A673 (cell line): ENCODE results near the gene EXOC3L1. TPM values are rescaled to one million over a fixed set of nuclear protein-coding genes. Genes with fewer than 3 reads are reported as not detected.

ENCODE experiments used
- BruUV-seq: library from RNA; stranded (reverse); fragments of 400-500 nt; replicated peaks from 2 replicates; lab custom pipeline; 2021; lab: Mats Ljungman, UMichigan
- CTCF ChIA-PET: fragments of 300-600 bp; sonication (Branson Sonifier 250); formaldehyde crosslinking; loops from one replicate; lab custom pipeline; 2022; ENCODE audit warnings: antibody characterized with exemption; lab: Charles Lee
- POLR2A ChIA-PET: fragments of 300-600 bp; sonication (Branson Sonifier 250); formaldehyde crosslinking; loops from one replicate; lab custom pipeline; 2022; ENCODE audit warnings: antibody characterized with exemption; ENCODE audit not compliant: low non-redundant PET; lab: Charles Lee
- DNase-seq: peaks from one replicate; pipeline ENCODE4 v3.0.0-alpha.2; 2015; ENCODE audit warnings: low spot score
- H3K27ac ChIP-seq: fragments of 200-600 bp; sonication (generic); 2 replicates; pipeline ENCODE4 v1.5.1; 2016; ENCODE audit warnings: mixed run types, low read depth, mild to moderate bottlenecking, mixed read lengths, antibody characterized with exemption, low read length; ENCODE audit not compliant: poor library complexity, severe bottlenecking
- H3K27me3 ChIP-seq: fragments of 200-600 bp; sonication (generic); replicated peaks from 2 replicates; pipeline ENCODE4 v1.6.1; 2017; ENCODE audit warnings: mixed run types, low read depth, mild to moderate bottlenecking, mixed read lengths, antibody characterized with exemption, low read length; ENCODE audit not compliant: insufficient read depth, poor library complexity
- H3K36me3 ChIP-seq: fragments of 200-600 bp; sonication (generic); 2 replicates; pipeline ENCODE4 v1.6.1; 2016; ENCODE audit warnings: mixed run types, mild to moderate bottlenecking, mixed read lengths, antibody characterized with exemption, low read length; ENCODE audit not compliant: insufficient read depth, poor library complexity, severe bottlenecking
- H3K4me1 ChIP-seq: fragments of 200-600 bp; sonication (generic); 2 replicates; pipeline ENCODE4 v1.6.1; 2017; ENCODE audit warnings: mixed run types, mild to moderate bottlenecking, mixed read lengths, antibody characterized with exemption, low read length; ENCODE audit not compliant: insufficient read depth, poor library complexity, severe bottlenecking
- H3K4me3 ChIP-seq: fragments of 200-600 bp; sonication (generic); 2 replicates; pipeline ENCODE4 v1.5.1; 2016; ENCODE audit warnings: low read depth, mixed run types, mild to moderate bottlenecking, mixed read lengths, low read length; ENCODE audit not compliant: poor library complexity, severe bottlenecking
- H3K9me3 ChIP-seq: fragments of 200-600 bp; sonication (generic); 2 replicates; pipeline ENCODE4 v1.6.1; 2016; ENCODE audit warnings: mixed run types, low read depth, mild to moderate bottlenecking, mixed read lengths, antibody characterized with exemption, low read length; ENCODE audit not compliant: poor library complexity, severe bottlenecking
- EZH2 ChIP-seq: fragments of 200-600 bp; sonication (generic); IDR thresholded peaks from 2 replicates; pipeline ENCODE4 v1.6.1; 2017; ENCODE audit warnings: borderline replicate concordance, low read depth, mild to moderate bottlenecking, mixed read lengths, antibody characterized with exemption, low read length; ENCODE audit not compliant: poor library complexity, severe bottlenecking
- intact Hi-C: fragments of 100-400 bp; cut with micrococcal nuclease; formaldehyde crosslinking; loops from one replicate; pipeline ENCODE4 v1.10.0; 2022; ENCODE audit not compliant: unreplicated experiment
- total RNA-seq: library from RNA; stranded (reverse); gene quantifications from 2 replicates; pipeline ENCODE4 v1.2.3, GENCODE V29; 2021
- TF ChIP-seq, protein P1 (sequence below): fragments of 300-800, 200-600 bp; sonication (generic); conservative IDR thresholded peaks from 2 replicates; pipeline ENCODE4 v1.5.1; 2017; ENCODE audit warnings: low read depth, mild to moderate bottlenecking, antibody characterized with exemption, low read length, moderate library complexity, mixed read lengths

The EXOC3L1 gene
- total RNA-seq, 1 experiment from 2014 or later: 0.32 TPM

DNA sequence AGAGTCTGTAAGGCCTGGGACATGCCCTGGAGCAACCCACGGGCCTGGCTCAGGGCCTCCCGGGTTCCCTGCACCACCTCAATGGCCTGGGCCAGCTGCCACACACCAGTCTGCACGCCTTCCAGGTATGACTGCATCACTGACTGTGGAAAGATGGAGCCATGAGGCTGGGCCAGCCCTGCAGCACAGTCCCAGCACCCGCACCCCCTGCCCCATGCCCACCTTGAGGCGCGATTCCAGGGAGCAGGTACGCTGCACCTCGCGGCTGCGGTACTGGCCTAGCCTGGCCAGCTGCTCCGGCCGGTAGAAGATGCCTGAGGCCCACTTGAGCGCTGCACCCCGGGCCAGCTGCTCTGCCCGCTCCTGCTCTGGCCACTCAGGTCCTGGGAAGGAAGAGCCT lies 1.1 kb downstream of the EXOC3L1 start:
- TF ChIP-seq EZH2: no peak
- TF ChIP-seq, protein P1, sequence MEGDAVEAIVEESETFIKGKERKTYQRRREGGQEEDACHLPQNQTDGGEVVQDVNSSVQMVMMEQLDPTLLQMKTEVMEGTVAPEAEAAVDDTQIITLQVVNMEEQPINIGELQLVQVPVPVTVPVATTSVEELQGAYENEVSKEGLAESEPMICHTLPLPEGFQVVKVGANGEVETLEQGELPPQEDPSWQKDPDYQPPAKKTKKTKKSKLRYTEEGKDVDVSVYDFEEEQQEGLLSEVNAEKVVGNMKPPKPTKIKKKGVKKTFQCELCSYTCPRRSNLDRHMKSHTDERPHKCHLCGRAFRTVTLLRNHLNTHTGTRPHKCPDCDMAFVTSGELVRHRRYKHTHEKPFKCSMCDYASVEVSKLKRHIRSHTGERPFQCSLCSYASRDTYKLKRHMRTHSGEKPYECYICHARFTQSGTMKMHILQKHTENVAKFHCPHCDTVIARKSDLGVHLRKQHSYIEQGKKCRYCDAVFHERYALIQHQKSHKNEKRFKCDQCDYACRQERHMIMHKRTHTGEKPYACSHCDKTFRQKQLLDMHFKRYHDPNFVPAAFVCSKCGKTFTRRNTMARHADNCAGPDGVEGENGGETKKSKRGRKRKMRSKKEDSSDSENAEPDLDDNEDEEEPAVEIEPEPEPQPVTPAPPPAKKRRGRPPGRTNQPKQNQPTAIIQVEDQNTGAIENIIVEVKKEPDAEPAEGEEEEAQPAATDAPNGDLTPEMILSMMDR: no peak
- ChIA-PET POLR2A (no interaction called here), CTCF (no interaction called here)
- Histone ChIP-seq H3K36me3 (peaks cover 6% of the 10 kb centered on the region), H3K27me3 (no peaks in the 10 kb centered on the region), H3K27ac (no peak overlapping the region), H3K4me3 (no peak overlapping the region), H3K4me1 (peaks cover 24% of the 10 kb centered on the region), H3K9me3 (no peaks in the 10 kb centered on the region)
- BruUV-seq: no TSS peak
- intact Hi-C loops: no loop called here
- DNase-seq: no peak

DNA sequence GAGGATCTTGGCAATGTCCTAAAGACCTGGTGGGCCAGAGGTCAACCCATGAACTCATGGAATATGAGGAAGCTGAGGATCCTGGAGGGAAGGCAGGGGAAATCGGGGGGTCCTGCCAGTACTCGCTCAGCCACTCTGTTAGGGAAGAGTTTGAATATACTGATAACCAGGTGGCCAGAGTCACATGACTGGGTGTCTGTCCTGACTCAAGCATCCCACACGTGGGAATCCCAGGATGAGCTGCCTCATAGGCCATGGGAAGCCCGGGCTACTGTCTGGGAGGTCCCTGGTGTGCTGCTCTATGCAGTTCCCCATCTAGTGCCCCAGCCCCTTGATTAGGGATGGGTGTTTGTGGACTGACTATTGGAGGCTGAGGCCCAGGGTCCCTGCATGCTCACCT lies 1.6 kb downstream of the EXOC3L1 start:
- POLR2A ChIA-PET: no interaction called here
- H3K27me3 ChIP-seq: no peaks in the 10 kb centered on the region
- intact Hi-C loops: no loop called here
- H3K4me3 ChIP-seq: no peak overlapping the region
- H3K27ac ChIP-seq: no peak overlapping the region
- TF ChIP-seq, protein P1: no peak
- TF ChIP-seq EZH2: no peak
- H3K36me3 ChIP-seq: peaks cover under 1% of the 10 kb centered on the region
- peaks cover 19% of the 10 kb centered on the region for H3K4me1 ChIP-seq
- CTCF ChIA-PET: no interaction called here
- no TSS peak for BruUV-seq
- DNase-seq: no peak
- no peaks in the 10 kb centered on the region for H3K9me3 ChIP-seq

DNA sequence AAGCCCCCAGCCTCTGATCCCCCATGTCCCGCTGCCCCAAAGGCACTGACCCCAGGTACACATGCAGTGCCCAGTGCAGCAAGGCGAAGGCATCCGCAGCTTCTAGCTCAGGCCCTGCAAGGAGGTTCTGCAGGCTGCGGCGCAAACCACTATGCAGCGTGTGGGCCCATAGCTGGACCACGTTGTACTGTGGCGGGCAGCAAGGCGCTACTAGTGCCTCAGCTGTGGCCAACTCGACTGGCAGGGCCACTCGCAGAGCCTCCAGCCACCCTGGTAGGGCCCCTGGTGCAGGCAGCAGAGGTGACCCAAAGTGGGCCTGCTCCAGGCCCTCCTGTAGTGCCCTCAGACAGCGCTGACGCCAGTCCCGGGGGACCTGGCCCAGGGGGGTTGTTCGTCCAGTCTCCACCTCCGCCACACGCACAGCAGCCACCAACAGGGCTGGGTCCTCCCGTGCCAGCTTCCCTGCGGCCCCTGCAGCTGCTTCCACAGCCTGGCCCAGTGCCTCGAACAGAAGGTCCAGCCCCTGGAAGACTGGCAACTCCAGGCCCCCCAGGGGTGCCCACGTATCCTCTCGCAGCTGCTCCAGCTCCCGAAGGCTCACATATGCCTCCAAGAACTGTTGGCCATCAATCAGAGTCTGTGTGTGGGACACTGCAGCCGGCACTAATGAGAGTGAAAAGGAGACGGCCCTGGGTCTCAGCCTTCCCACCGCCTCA lies 2.6 kb downstream of the EXOC3L1 start:
- no peak overlapping the region for H3K27ac ChIP-seq
- POLR2A ChIA-PET: no interaction called here
- TF ChIP-seq, protein P1: no peak
- TF ChIP-seq EZH2: no peak
- H3K4me3 ChIP-seq: no peak overlapping the region
- CTCF ChIA-PET: no interaction called here
- no peaks in the 10 kb centered on the region for H3K9me3 ChIP-seq
- no TSS peak for BruUV-seq
- intact Hi-C loops: no loop called here
- no peaks in the 10 kb centered on the region for H3K36me3 ChIP-seq
- no peaks in the 10 kb centered on the region for H3K27me3 ChIP-seq
- H3K4me1 ChIP-seq: peaks cover 19% of the 10 kb centered on the region
- no peak for DNase-seq
